GM12875 (cell line): Measurements from ENCODE around the gene SEZ6L.

Experiments
- H3K4me3 ChIP-seq: one replicate; pipeline ENCODE4 v1.5.1; 2011; ENCODE audit warnings: low read depth, low read length, control low read depth
- CTCF ChIP-seq: IDR thresholded peaks from 2 replicates; pipeline ENCODE4 v1.5.1; 2011; ENCODE audit warnings: low read depth, mild to moderate bottlenecking, control low read depth, inconsistent platforms, low read length, moderate library complexity, borderline replicate concordance; ENCODE audit not compliant: insufficient read depth

SEZ6L gene

DNA sequence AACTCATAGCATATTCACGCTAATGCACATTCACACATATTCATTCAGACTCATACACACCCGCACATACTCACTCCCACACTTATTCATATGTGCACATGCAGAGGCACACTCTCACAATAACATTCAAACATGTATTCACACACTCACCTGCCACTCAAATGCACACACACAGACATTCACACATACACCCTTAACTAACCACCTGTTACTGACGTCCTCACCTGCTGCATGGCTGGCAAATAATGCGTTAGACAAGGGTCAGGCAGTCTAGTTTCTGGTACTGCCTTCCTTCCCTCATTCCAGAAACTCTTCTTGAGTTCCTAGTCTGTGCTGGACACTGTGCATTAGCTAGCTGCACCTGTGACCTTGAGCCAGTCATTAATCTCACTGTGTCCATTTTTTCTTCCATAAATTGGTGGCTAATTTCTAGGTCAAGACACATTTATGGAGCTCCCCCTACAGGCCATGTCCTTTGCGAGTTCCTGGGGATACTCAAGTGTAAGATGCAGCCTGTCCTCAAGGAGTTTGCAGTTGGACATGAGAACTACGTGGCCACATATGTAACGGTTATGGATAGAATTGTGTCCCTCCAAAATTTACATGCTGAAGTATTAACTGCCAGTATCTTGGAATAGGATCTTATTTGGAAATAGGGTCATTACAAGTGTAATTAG is 34.5 kb upstream of the SEZ6L start:
- peak; percentile 43; the same call in 1 of the 2 replicates for TF ChIP-seq CTCF
- no peak overlapping the region for H3K4me3 ChIP-seq

GRCh38 chr22:26135806-26136205 is 33.5 kb upstream of the SEZ6L start:
- no peak for TF ChIP-seq CTCF

DNA sequence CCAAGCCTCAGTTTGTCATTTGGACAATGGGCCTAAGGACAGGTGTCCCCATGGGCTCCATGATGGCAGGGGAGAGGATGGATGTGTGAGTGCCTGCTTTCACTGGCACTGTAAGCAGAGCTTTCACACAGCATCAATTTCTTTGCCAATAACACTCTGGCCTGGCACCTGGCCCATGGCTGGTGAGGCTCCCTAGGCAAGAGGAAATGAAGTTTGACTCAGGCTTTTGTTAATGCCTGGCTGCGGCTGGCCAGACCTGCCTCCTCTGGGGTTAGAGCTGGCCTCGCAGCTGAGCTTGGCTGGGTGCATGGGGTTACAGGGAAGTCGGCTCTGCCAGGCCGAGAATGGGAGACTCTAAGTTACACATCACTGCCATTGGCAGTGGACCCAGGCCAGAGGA is 30.0 kb upstream of the SEZ6L start:
- no peak for TF ChIP-seq CTCF
- H3K4me3 ChIP-seq: no peak overlapping the region

More at GRCh38 chr22:26135806-26136205, 33.5 kb upstream of the SEZ6L start:
- H3K4me3 ChIP-seq: no peak overlapping the region

- no peak for TF ChIP-seq CTCF
- H3K4me3 ChIP-seq: no peak overlapping the region
These were observed 27.4 kb upstream of the SEZ6L start for GRCh38 chr22:26141831-26142230.

DNA sequence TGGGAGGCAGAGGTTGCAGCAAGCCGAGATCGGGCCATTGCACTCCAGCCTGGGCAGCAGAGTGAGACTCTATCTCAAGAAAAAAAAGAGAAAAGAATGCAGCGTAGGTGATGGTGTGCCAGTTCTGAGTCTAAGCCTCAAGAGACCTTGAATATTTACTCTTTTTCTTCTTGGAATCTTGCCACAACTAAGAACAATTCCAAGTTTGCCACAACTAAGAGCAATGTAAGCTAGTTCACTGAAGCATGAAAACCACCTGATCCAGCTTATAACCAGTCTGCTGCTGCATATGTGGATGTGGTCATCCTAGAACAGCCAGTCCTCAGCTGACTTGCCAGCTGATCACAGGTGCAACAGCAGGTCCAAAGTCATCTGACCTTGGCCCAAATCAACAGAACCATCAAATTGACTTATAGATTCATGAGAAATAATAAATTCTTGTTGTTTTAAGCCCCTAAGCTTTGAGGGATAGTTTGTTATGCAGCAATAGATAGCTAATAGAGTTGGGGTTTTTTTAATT is 25.4 kb upstream of the SEZ6L start:
- no peak for TF ChIP-seq CTCF
- no peak overlapping the region for H3K4me3 ChIP-seq

GRCh38 chr22:26159886-26160285 is 9.4 kb upstream of the SEZ6L start:
- no peak for TF ChIP-seq CTCF

GRCh38 chr22:26161746-26162145 is 7.5 kb upstream of the SEZ6L start:
- H3K4me3 ChIP-seq: no peak overlapping the region
- no peak for TF ChIP-seq CTCF

More at GRCh38 chr22:26159886-26160285, 9.4 kb upstream of the SEZ6L start:
- no peak overlapping the region for H3K4me3 ChIP-seq
